Colon (tissue), 2 donors: ENCODE results near the gene UBAP2.

ENCODE experiments used
- FAIRE-seq: peaks from 2 replicates; lab custom pipeline; 2012; peaks lifted over from hg19 to GRCh38; lab: Jason Lieb, UNC
- donor health status: control.
- donor health status: control.

UBAP2 gene

DNA sequence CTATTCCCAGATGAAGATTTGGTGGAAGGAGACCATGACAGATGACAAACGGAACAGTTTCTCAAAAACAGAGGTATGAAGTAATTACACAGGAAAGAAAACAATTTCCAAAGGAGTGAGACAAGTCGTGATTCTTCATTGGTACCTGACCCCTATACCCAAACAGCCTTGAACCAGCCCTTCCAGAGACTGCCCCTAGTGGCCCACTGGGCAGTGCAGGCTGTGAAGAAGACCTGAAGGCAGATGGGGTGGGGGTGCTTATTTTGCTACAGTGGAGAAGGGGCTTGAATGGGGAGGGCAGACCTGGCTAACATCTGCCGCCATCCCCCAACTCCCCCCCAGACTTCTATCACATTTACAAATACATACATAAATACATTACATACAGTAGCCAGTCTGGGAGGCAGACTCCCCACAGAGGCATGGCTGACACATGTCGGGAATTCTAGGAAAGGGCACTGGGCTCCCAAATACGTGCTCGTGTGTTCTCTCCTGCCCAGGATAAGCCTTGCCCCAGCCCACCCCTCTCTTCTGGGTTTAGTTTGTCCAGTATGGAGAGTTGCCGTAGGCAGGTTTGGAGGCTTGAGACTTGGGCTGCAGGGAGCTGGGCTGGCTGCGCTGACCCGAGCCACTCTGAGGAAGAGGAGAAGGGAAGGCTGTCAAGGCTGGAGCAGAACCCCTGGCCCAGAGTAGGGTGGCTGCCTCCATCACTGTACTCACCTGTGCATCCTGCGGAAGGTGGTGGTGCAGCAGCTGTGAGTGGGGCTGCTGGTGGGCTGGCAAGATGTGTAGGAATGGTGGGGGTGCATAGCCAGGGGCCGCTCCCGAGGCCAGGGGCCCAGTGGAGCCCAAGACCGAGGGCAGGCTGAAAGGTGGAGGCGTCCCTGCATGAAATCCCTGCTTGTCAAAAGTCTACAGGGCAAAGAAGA, 126.5 kb downstream of the UBAP2 start:
- FAIRE-seq: no peak

DNA sequence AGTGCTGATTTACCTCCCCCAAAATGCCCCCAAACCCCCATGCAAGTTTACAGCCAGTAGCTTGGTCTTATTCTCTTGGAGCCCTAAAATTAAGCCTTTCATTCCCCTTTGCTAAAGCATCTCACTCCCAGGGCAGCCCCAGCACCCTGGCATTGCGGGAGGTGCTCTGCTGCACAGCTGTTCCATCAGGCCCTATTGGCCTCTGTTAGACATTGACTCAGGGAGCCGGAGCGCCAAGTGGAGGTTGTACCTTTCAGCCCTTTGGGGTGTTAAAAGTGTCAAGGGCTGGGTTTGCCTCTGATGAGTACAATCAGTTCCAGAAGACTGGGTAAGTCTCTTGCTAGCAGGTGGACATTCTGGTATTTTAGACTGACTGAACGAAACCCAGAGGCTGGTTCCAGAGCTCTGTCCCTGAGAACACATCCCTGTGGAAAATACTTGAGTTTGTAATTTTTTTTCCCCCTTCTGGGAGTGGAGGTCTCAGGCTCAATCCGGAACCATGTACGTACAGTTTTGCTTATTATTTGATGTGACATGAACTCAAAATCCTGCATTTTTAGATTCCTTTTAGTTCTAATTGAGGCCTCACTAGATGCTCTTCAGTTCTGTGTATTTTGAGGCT, 129.3 kb downstream of the UBAP2 start:
- no peak for FAIRE-seq

- no peak for FAIRE-seq
Observed at GRCh38 chr9:33917036-33917435, 131.7 kb downstream of the UBAP2 start.

GRCh38 chr9:33914887-33915628, 133.6 kb downstream of the UBAP2 start:
- no peak for FAIRE-seq

DNA sequence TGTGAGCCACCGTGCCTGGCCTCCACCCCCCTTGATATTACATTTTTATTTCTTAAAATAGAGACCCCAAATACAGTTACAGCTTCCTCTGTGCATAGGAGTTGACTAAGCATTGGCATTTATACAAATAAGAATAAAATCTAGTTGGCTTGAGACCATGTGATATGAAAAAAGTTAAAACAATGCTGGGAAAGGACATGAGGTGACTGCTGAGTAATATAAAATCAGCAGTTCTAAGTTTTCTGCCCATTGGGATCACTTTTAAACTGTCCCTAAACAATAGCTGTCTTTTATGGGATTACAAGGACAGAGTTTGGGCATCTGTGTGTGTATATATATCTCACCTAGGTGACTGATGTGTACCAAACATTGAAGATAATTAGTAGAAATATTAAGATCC, 135.1 kb downstream of the UBAP2 start:
- no peak for FAIRE-seq

DNA sequence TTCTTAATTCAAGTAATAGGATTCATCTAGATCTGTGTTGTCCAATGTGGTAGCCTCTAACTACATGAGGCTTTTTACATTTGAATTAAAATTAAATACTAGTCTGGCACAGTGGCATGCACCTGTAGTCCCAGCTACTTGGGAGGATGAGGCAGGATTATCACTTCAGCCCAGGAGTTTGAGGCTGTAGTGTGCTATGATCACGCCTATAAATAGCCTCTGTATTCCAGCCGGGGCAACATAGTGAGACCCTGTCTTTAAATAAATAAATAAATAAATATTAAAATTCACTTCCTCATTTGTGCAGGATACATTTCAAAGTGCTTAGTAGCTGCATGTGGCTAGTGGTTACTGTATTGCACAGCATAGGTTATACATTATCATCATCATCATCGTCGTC, 139.9 kb downstream of the UBAP2 start:
- FAIRE-seq: no peak

DNA sequence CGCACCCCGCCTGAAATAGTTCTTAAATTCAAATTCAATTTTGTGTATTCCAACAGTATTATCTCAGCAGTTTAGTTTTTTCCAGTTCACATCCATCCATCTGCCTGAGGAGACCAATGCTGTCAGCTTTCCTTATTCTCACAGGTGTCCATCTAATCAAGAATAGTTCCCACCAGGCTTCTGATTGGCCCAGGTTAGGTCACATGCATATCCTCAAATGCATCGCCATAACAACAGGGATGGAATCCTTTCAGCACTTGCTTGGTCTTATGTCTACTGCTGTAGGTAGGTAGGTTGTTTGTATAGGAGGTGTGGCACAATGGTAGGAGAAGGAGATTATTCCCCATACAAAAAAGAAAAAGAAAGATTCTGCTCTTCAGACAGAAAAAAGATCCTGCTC, 140.6 kb downstream of the UBAP2 start:
- no peak for FAIRE-seq

DNA sequence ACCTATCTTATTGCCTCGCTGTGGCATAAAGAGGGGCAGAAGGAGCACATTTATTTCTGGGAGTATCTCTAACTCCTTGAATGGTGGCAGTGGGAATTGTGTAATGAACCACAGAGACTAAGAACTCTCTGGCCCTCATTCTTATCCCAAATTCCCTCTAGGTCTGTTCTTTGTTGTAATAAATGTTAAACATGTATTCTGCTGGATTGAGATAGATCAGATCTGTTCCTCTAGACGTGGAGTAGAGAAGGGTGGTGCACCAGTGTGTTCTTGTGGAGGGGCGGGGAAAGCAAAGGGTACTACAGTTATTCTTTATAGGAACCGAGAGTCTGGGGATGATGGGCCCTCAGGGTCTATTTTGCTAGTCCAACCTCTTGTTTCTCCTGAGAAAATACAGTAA, 141.3 kb downstream of the UBAP2 start:
- no peak for FAIRE-seq

DNA sequence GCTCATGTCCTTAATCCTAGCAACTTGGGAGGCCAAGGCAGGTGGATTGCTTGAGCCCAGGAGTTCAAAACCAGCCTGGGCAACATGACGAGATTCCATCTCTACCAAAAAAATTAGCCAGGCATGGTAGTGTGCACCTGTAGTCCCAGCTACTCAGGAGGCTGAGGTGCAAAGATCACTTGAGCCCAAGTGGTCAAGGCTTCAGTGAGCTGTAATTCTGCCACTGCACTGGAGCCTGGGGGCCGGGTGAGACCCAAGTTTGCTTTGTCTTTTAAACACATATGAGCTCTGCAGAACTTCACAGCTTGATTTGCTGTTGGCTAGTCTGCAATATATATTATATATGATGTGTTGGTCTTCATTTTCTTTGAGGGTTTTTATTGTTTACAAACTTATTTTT, 141.9 kb downstream of the UBAP2 start:
- FAIRE-seq: no peak

- FAIRE-seq: no peak
Observed at GRCh38 chr9:33905137-33905536, 143.6 kb downstream of the UBAP2 start.

- no peak for FAIRE-seq
Observed at GRCh38 chr9:33903157-33903780, 145.4 kb downstream of the UBAP2 start.

DNA sequence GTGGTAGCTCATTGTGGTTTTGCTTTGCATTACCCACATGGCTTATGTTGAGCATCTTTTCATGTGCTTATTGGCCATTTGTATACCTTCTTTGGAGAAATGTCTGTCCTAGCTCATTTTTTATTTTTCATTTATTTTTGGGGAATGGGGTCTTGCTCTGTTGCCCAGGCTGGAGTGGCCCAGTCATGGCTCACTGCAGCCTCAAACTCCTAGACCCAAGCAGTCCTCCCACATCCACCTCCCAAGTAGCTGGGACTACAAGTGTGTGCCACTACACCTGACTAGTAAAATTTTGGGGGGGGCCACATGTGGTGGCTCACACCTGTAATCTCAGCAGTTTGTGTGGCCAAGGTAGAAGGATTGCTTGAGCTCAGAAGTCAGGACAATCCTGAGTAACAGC, 154.4 kb downstream of the UBAP2 start:
- no peak for FAIRE-seq

DNA sequence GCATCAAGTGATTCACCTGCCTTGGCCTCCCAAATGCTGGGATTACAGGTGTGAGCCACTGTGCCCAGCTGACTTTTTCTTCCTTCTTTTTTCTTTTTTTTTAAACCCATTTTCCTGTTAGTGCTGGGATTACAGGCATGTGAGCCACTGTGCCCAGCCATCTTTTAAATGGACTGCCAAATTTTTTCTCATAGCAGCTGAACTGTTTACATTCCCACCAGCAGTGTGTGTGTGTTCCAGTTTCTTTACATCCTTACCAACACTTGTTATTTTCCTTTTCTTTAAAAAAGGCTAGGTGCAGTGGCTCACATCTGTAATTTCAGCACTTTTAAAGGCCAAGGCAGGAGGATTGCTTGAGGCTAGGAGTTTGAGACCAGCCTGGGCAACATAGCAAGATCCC, 154.8 kb downstream of the UBAP2 start:
- no peak for FAIRE-seq

DNA sequence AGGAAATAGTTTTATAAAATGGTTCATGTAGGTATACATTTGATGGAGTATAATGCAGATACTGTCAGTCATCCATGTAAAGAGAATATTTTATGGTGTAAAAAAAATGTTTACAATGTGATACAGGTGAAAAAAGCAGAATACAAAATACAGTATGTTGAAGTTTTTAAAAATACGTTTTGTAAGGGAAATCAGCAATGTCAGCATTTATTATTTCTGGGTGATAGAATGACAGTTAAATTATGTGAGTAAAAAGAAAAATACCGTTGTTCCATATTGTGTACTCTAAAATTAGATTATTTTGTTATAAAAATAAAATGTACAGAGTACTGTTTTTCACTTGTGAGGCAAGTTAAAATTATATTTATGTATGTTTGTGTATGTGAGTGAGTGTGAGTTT, 162.7 kb downstream of the UBAP2 start:
- no peak for FAIRE-seq

GRCh38 chr9:33884856-33885701, 163.6 kb downstream of the UBAP2 start:
- FAIRE-seq: no peak

GRCh38 chr9:33881635-33882034, 167.1 kb downstream of the UBAP2 start:
- no peak for FAIRE-seq

- FAIRE-seq: no peak
Observed at GRCh38 chr9:33880211-33881089, 168.2 kb downstream of the UBAP2 start.

DNA sequence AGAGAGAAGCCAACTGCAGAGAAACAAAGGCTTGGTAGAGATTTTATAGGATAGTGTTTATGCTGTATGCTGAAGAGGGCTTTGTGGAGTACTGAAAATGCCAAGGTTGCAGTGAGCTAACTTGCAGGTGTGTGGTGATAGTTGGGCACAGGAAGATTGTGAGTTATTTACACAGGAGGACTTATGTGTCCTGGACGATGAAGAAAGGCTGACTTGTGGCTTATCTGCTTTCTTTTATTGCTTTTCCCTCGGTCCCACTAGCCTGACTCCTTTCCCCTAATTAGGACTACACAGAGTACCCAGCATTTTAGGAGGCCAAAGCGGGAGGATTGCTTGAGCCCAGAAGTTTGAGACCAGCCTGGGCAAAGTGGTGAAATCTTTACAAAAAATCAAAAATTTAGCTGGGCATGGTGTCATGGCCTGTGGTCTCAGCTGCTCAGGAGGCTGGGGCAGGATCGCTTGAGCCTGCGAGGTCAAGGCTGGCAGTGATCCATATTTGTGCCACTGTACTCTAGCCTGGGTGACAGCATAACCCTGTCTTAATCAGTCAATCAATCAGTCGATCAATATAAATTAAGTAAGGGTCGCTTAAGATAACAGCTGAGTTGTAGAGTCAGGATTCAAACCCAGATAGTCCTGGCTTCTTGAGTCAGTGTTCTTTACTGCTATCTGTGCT, 169.9 kb downstream of the UBAP2 start:
- no peak for FAIRE-seq

- FAIRE-seq: no peak
Observed at GRCh38 chr9:33877727-33878489, 170.8 kb downstream of the UBAP2 start.
